HepG2 (cell line): ENCODE data around the gene SPCS1. TPM values are rescaled to one million over a fixed set of nuclear protein-coding genes. Genes with fewer than 3 reads are reported as not detected.

Source experiments
- AFF4 ChIP-seq: sonication (generic); formaldehyde crosslinking; IDR thresholded peaks from 2 replicates; pipeline ENCODE4 v1.4.0; 2020; ENCODE audit warnings: missing genetic modification reagents
- CHD4 ChIP-seq: fragments of 200-600 bp; sonication (generic); IDR thresholded peaks from 2 replicates; pipeline ENCODE4 v1.7.0; 2017; ENCODE audit warnings: mild to moderate bottlenecking, low read length, borderline replicate concordance
- EED ChIP-seq: sonication (generic); formaldehyde crosslinking; IDR thresholded peaks from 2 replicates; pipeline ENCODE4 v1.5.0; 2020; ENCODE audit warnings: mild to moderate bottlenecking, missing genetic modification reagents
- FOSL2 ChIP-seq: sonication (generic); formaldehyde crosslinking; IDR thresholded peaks from 2 replicates; pipeline ENCODE4 v1.4.0; 2020; ENCODE audit warnings: missing genetic modification reagents
- LRRFIP1 ChIP-seq: sonication (generic); formaldehyde crosslinking; conservative IDR thresholded peaks from 2 replicates; pipeline ENCODE4 v1.4.0; 2020; ENCODE audit warnings: missing genetic modification reagents
- NFYB ChIP-seq: sonication (generic); formaldehyde crosslinking; IDR thresholded peaks from 2 replicates; pipeline ENCODE4 v1.4.0; 2020; ENCODE audit warnings: missing genetic modification reagents
- SAFB2 ChIP-seq: sonication (generic); formaldehyde crosslinking; IDR thresholded peaks from 2 replicates; pipeline ENCODE4 v1.5.1; 2020; ENCODE audit warnings: missing genetic modification reagents, low read depth, mild to moderate bottlenecking, borderline replicate concordance
- ZBTB40 ChIP-seq, 2 experiments: fragments of 450-650 bp in 1 of 2; sonication (generic) in 1 of 2; formaldehyde crosslinking in 1 of 2; IDR thresholded peaks; 2 replicates each; pipeline versions ENCODE4 v1.6.1 to v1.8.0; 2016 to 2022; ENCODE audit warnings: antibody characterized with exemption in 1 of 2, mild to moderate bottlenecking in 1 of 2, missing genetic modification reagents in 1 of 2
- ZC3H13 ChIP-seq: sonication (generic); formaldehyde crosslinking; IDR thresholded peaks from 2 replicates; pipeline ENCODE4 v1.8.1; 2023; ENCODE audit warnings: mild to moderate bottlenecking, missing genetic modification reagents, moderate library complexity
- ZNF570 ChIP-seq: sonication (generic); formaldehyde crosslinking; IDR thresholded peaks from 2 replicates; pipeline ENCODE4 v1.4.0; 2020; ENCODE audit warnings: mild to moderate bottlenecking, missing genetic modification reagents, borderline replicate concordance
- ZNF740 ChIP-seq: sonication (generic); formaldehyde crosslinking; IDR thresholded peaks from 2 replicates; pipeline ENCODE4 v1.4.0; 2020; ENCODE audit warnings: missing genetic modification reagents
- polyA plus RNA-seq, 8 experiments: library from polyadenylated mRNA; depleted of rRNA in 3 of 8; stranded (reverse) in 7 of 8; unstranded in 1 of 8; fragments of >200 nt; fragmentation: Illumina TruSeq in 4 of 8; extraction: Trizol in 4 of 8; gene quantifications; 2 replicates each; pipeline versions ENCODE4 v1.2.1 to v1.2.3, GENCODE V29; 2011 to 2016; ENCODE audit warnings: low read depth in 4 of 8, missing spikeins in 1 of 8, mixed read lengths in 1 of 8; ENCODE audit not compliant: insufficient read depth in 1 of 8
- total RNA-seq, 5 experiments: library from RNA; depleted of rRNA; stranded (reverse); fragments of >200 nt; fragmentation: Illumina TruSeq; extraction: Trizol; gene quantifications; 2 replicates each; pipeline ENCODE4 v1.2.3, GENCODE V29; 2016; ENCODE audit warnings: low read depth in 1 of 5

Gene SPCS1
- total and polyA plus RNA-seq, 2 of the 13 experiments (the other 11 are each of a cell fraction or from before 2014, with no cell fraction given) = 84.6 to 120 TPM

GRCh38 chr3:52704611-52705437 lies 1.1 kb upstream of the SPCS1 start (continued):
- no peak for TF ChIP-seq ZNF740 (CRISPR knock-in tag)
- no peak for TF ChIP-seq SAFB2
- TF ChIP-seq LRRFIP1 (CRISPR knock-in tag) = no peak
- no peak for TF ChIP-seq ZNF570
- 0 out of 2 replicates have a peak, but pooled peaks have one; percentile 51 for TF ChIP-seq AFF4 (CRISPR knock-in tag)
- TF ChIP-seq EED (CRISPR knock-in tag) = no peak
- peak; percentile 42; the same call in 1 of the 2 replicates for TF ChIP-seq FOSL2 (CRISPR knock-in tag)
- no peak; the same call in 1 of the 2 replicates for TF ChIP-seq CHD4
- no peak for TF ChIP-seq NFYB (CRISPR knock-in tag)
- no peak for TF ChIP-seq ZBTB40 (IDR thresholded peaks at IDR 0.05)
- peak; percentile 49; the same call in 1 of the 2 replicates for TF ChIP-seq ZBTB40 (CRISPR knock-in tag; IDR thresholded peaks at IDR 0.05)
- TF ChIP-seq ZC3H13 (CRISPR knock-in tag) = peak; percentile 28; the same call in 1 of the 2 replicates
